Vagina (tissue), 2 donors: ENCODE measurements around the gene EIF2S3B.

ENCODE experiments used
- POLR2A ChIP-seq, 2 donors: fragments of 450-650 bp; IDR thresholded peaks; one replicate each; pipeline ENCODE4 v1.6.1; 2017; ENCODE audit warnings: antibody characterized with exemption in 2 of 2, mild to moderate bottlenecking in 2 of 2, moderate library complexity in 2 of 2
- TF ChIP-seq, protein P1 (sequence below), 3 experiments: fragments of 450-650 bp in 2 of 3; fragments of 200-600 bp in 1 of 3; sonication (generic) in 1 of 3; IDR thresholded peaks; one replicate each; pipeline ENCODE4 v1.5.1; 2017 to 2019; ENCODE audit warnings: antibody characterized with exemption in 3 of 3, mild to moderate bottlenecking in 2 of 3, moderate library complexity in 2 of 3

DNA sequence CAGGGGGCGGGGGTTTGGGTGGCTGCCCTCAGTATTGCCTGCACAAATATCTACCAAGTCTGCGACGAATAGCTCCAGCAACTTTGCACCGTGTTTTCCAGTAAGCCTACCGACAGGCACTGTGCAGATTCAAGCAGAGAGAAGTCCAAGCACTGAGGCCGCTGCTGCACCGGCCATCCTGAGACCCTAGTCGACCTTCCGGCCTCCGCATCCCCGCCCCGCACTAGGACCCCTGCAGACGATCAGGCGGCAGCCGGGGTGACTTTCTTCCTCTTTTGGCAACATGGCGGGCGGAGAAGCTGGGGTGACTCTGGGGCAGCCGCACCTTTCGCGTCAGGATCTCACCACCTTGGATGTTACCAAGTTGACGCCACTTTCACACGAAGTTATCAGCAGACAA lies at the start of gene EIF2S3B:
- TF ChIP-seq, protein P1, sequence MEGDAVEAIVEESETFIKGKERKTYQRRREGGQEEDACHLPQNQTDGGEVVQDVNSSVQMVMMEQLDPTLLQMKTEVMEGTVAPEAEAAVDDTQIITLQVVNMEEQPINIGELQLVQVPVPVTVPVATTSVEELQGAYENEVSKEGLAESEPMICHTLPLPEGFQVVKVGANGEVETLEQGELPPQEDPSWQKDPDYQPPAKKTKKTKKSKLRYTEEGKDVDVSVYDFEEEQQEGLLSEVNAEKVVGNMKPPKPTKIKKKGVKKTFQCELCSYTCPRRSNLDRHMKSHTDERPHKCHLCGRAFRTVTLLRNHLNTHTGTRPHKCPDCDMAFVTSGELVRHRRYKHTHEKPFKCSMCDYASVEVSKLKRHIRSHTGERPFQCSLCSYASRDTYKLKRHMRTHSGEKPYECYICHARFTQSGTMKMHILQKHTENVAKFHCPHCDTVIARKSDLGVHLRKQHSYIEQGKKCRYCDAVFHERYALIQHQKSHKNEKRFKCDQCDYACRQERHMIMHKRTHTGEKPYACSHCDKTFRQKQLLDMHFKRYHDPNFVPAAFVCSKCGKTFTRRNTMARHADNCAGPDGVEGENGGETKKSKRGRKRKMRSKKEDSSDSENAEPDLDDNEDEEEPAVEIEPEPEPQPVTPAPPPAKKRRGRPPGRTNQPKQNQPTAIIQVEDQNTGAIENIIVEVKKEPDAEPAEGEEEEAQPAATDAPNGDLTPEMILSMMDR (IDR thresholded peaks at IDR 0.05), result no peak
- no peak for TF ChIP-seq POLR2A (IDR thresholded peaks at IDR 0.05)
